Body of pancreas (tissue), 4 donors: ENCODE data around the gene DHX16. TPM values are rescaled to one million over a fixed set of nuclear protein-coding genes. Genes with fewer than 3 reads are reported as not detected.

Source experiments
- ATAC-seq: fragments of 150-250 bp; one replicate; pipeline ENCODE4 v1.9.1; 2016
- DNase-seq, 4 donors: peaks; one replicate each; pipeline ENCODE4 v3.0.0-alpha.2; 2019
- H3K27ac ChIP-seq, 4 donors: fragments of 200-600 bp; sonication (generic); 1 replicate in 3 of 4; 2 replicates in 1 of 4; pipeline versions ENCODE4 v1.5.1 to v1.6.1; 2016 to 2019; ENCODE audit warnings: mild to moderate bottlenecking in 1 of 4, mixed read lengths in 1 of 4, moderate library complexity in 1 of 4
- H3K27me3 ChIP-seq, 2 donors: fragments of 200-600 bp; sonication (generic); one replicate each; pipeline ENCODE4 v1.6.0; 2016; ENCODE audit warnings: mild to moderate bottlenecking in 1 of 2
- H3K36me3 ChIP-seq, 2 donors: fragments of 200-600 bp; sonication (generic); replicated peaks in 1 of 2; 2 replicates each; pipeline ENCODE4 v1.5.1; 2016; ENCODE audit warnings: low read depth in 2 of 2; ENCODE audit not compliant: insufficient read depth in 1 of 2
- H3K4me1 ChIP-seq: fragments of 200-600 bp; sonication (generic); one replicate; pipeline ENCODE4 v1.6.0; 2016
- H3K4me3 ChIP-seq, 2 donors: fragments of 200-600 bp; sonication (generic); 1 replicate in 1 of 2; 2 replicates in 1 of 2; pipeline ENCODE4 v1.5.1; 2016 to 2019
- H3K9me3 ChIP-seq, 3 donors: fragments of 200-600 bp; sonication (generic); 1 replicate in 2 of 3; 2 replicates in 1 of 3; pipeline ENCODE4 v1.5.1; 2016
- CTCF ChIP-seq, 7 experiments: fragments of 450-650 bp in 4 of 7; fragments of 200-600 bp in 3 of 7; sonication (generic) in 3 of 7; IDR thresholded peaks; one replicate each; pipeline ENCODE4 v1.5.1; 2016 to 2019; ENCODE audit warnings: antibody characterized with exemption in 7 of 7
- POLR2A ChIP-seq, 3 donors: fragments of 450-650 bp; IDR thresholded peaks; one replicate each; pipeline ENCODE4 v1.6.1; 2016; ENCODE audit warnings: antibody characterized with exemption in 3 of 3, mild to moderate bottlenecking in 2 of 3
- WGBS, 2 donors: methylation state at CpG; one replicate each; pipeline ENCODE4 v1.1.5; 2017; 5-methylcytosine and 5-hydroxymethylcytosine counted together
- intact Hi-C: fragments of 100-400 bp; cut with DNase I; formaldehyde crosslinking; loops from one replicate; pipeline ENCODE4 v1.15.1; 2023
- total RNA-seq, 2 donors: library from RNA; depleted of rRNA; stranded (reverse); fragments of >200 nt; gene quantifications; one replicate each; pipeline ENCODE4 v1.1.0, GENCODE V29; 2016

Gene DHX16
- total RNA-seq, 2 donors from 2014 or later = 12.2 to 24.4 TPM

- no peaks in the 10 kb centered on the region for H3K9me3 ChIP-seq
- no peaks in the 10 kb centered on the region for H3K36me3 ChIP-seq
- H3K27me3 ChIP-seq = no peaks in the 10 kb centered on the region
- intact Hi-C loops = loop anchor here (5.0 kb wide), 1 partner anchor 43 kb away; no protein-coding TSS in a partner anchor
- DNase-seq = no peak
- peaks cover 69% of the 10 kb centered on the region for H3K4me1 ChIP-seq
- H3K27ac ChIP-seq = peak overlapping the region in 3 of 4 donors; percentile 64 to 98 (median 95)
- 31 to 43% methylated on average over 2 of the region's 2 CpGs for WGBS, 2 donors
- no peak for TF ChIP-seq POLR2A (IDR thresholded peaks at IDR 0.05)
- TF ChIP-seq CTCF (IDR thresholded peaks at IDR 0.05) = no peak
- H3K4me3 ChIP-seq = peak overlapping the region in 1 of 2 donors; percentile 17
- ATAC-seq = no peak
Measured at GRCh38 chr6:30683980-30684338, 11.2 kb upstream of the DHX16 start.

- Histone ChIP-seq H3K4me1 (peaks cover 69% of the 10 kb centered on the region), H3K27ac (peak overlapping the region; percentile 9 to 98 (median 80)), H3K4me3 (peak overlapping the region in 1 of 2 donors; percentile 17), H3K9me3 (no peaks in the 10 kb centered on the region), H3K36me3 (no peaks in the 10 kb centered on the region), H3K27me3 (no peaks in the 10 kb centered on the region)
- TF ChIP-seq POLR2A (IDR thresholded peaks at IDR 0.05) (no peak), CTCF (IDR thresholded peaks at IDR 0.05) (no peak)
- no peak for ATAC-seq
- no peak for DNase-seq
- 39% methylated on average over 6 to 7 of the region's 7 CpGs for WGBS, 2 donors
- intact Hi-C loops = loop anchor here (5.0 kb wide), 1 partner anchor 44 kb away; no protein-coding TSS in a partner anchor
Measured at GRCh38 chr6:30683183-30683979, 10.6 kb upstream of the DHX16 start.

- peak; percentile 7 for ATAC-seq
- Histone ChIP-seq H3K9me3 (no peaks in the 10 kb centered on the region), H3K27me3 (no peaks in the 10 kb centered on the region), H3K27ac (peak overlapping the region; percentile 9 to 98 (median 80)), H3K4me1 (peaks cover 59% of the 10 kb centered on the region), H3K4me3 (no peak overlapping the region), H3K36me3 (no peaks in the 10 kb centered on the region)
- peak; percentile 47 to 80 (median 59) for DNase-seq
- intact Hi-C loops = loop anchor here (5.0 kb wide), 1 partner anchor 45 kb away; no protein-coding TSS in a partner anchor
- WGBS, 2 donors = 50 to 60% methylated on average over 10 of the region's 11 CpGs
- TF ChIP-seq POLR2A (IDR thresholded peaks at IDR 0.05) (peak in 2 of 3 donors; percentile 42 to 52), CTCF (IDR thresholded peaks at IDR 0.05) (no peak)
Measured at GRCh38 chr6:30682143-30683117, 9.6 kb upstream of the DHX16 start.

- ATAC-seq (no peak), DNase-seq (no peak)
- no peak overlapping the region for H3K4me3 ChIP-seq
- no peaks in the 10 kb centered on the region for H3K36me3 ChIP-seq
- intact Hi-C loops = loop anchor here (5.0 kb wide), 1 partner anchor 46 kb away; no protein-coding TSS in a partner anchor
- peak overlapping the region in 3 of 4 donors; percentile 64 to 98 (median 95) for H3K27ac ChIP-seq
- TF ChIP-seq POLR2A (IDR thresholded peaks at IDR 0.05) (no peak), CTCF (IDR thresholded peaks at IDR 0.05) (no peak)
- 66 to 69% methylated on average over 4 of the region's 4 CpGs for WGBS, 2 donors
- peaks cover 59% of the 10 kb centered on the region for H3K4me1 ChIP-seq
- H3K9me3 ChIP-seq = no peaks in the 10 kb centered on the region
- H3K27me3 ChIP-seq = no peaks in the 10 kb centered on the region
Measured at GRCh38 chr6:30681766-30682142, 8.9 kb upstream of the DHX16 start.
